ENCODE results near the gene FIGNL1.

The FIGNL1 gene

GRCh38 chr7:50394315-50394714 is 55.8 kb downstream of the FIGNL1 start:
- DNase-seq, result no peak
